ENCODE results near the gene MRGPRG.

MRGPRG gene

DNA sequence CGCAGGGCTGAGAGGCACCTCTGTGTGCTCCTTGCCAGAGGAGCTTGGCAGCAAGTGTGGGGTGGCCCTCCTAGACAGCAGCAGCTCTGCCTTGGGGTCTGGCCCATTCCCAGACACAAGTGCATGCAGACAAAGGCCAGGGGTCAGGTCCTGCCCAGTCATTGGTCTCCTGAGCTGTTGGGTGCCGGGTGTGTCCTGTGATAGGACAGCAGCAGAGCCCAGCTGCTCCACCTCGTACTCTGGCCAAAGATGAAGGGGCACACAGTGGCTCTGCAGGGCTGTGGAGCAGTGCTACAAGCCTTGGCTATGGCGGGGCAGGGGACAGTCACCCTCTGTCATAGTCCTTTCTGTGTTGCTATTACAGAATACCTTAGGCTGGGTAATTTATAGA is 36.2 kb downstream of the MRGPRG start:
- H3K27me3 ChIP-seq (ENCODE audit: insufficient read depth, low read depth), result no peaks in the 10 kb centered on the region; the same call in 1 of the 2 replicates
- H3K9ac ChIP-seq, result no peak overlapping the region
- H3K4me2 ChIP-seq, result no peak overlapping the region
- H3K27ac ChIP-seq, result no peak overlapping the region
- no peaks in the 10 kb centered on the region for H4K20me1 ChIP-seq (ENCODE audit: insufficient read depth)
- TF ChIP-seq, protein P1, sequence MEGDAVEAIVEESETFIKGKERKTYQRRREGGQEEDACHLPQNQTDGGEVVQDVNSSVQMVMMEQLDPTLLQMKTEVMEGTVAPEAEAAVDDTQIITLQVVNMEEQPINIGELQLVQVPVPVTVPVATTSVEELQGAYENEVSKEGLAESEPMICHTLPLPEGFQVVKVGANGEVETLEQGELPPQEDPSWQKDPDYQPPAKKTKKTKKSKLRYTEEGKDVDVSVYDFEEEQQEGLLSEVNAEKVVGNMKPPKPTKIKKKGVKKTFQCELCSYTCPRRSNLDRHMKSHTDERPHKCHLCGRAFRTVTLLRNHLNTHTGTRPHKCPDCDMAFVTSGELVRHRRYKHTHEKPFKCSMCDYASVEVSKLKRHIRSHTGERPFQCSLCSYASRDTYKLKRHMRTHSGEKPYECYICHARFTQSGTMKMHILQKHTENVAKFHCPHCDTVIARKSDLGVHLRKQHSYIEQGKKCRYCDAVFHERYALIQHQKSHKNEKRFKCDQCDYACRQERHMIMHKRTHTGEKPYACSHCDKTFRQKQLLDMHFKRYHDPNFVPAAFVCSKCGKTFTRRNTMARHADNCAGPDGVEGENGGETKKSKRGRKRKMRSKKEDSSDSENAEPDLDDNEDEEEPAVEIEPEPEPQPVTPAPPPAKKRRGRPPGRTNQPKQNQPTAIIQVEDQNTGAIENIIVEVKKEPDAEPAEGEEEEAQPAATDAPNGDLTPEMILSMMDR (conservative IDR thresholded peaks at IDR 0.05; ENCODE audit: low read depth, low read length), result no peak
- no peaks in the 10 kb centered on the region for H3K4me1 ChIP-seq (ENCODE audit: low read depth, poor library complexity, severe bottlenecking)
- H3K4me3 ChIP-seq (IDR thresholded peaks at IDR 0.05; ENCODE audit: insufficient read depth, low read depth, low read length), result no peak overlapping the region
- no peak overlapping the region for H2AFZ ChIP-seq (ENCODE audit: low read depth)
- no peaks in the 10 kb centered on the region for H3K79me2 ChIP-seq (ENCODE audit: insufficient read depth, low read depth)
- H3K36me3 ChIP-seq (ENCODE audit: insufficient read depth), result no peaks in the 10 kb centered on the region

- Histone ChIP-seq H3K27me3 (ENCODE audit: insufficient read depth, low read depth) (no peaks in the 10 kb centered on the region; the same call in 1 of the 2 replicates), H3K79me2 (ENCODE audit: insufficient read depth, low read depth) (no peaks in the 10 kb centered on the region), H3K27ac (no peak overlapping the region), H3K4me2 (no peak overlapping the region), H4K20me1 (ENCODE audit: insufficient read depth) (no peaks in the 10 kb centered on the region), H3K4me3 (IDR thresholded peaks at IDR 0.05; ENCODE audit: insufficient read depth, low read depth, low read length) (no peak overlapping the region), H3K4me1 (ENCODE audit: low read depth, poor library complexity, severe bottlenecking) (no peaks in the 10 kb centered on the region), H3K9ac (no peak overlapping the region), H3K36me3 (ENCODE audit: insufficient read depth) (no peaks in the 10 kb centered on the region), H2AFZ (ENCODE audit: low read depth) (no peak overlapping the region)
- TF ChIP-seq, protein P1 (conservative IDR thresholded peaks at IDR 0.05; ENCODE audit: low read depth, low read length), result no peak
These were observed 36.7 kb downstream of the MRGPRG start for GRCh38 chr11:3181725-3182461.

DNA sequence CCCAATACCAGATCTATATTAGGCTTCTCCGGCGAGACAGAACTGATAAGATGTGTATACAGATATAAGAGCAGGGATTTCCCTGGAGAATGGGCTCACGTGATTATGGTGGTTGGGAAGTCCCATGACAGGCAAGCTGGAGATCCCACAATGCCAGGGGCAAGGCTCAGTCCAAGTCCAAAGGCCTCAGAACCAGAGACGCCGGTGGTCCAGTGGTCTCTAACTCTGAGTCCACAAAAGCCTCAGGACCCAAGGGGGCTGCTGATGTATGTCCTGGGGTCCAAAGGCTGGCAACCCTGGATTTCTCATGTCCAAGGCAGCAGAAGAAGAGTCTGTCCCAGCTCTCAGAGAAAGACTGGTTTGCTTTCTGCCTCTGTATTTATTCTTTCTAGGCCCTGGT is 37.7 kb downstream of the MRGPRG start:
- TF ChIP-seq, protein P1 (conservative IDR thresholded peaks at IDR 0.05; ENCODE audit: low read depth, low read length), result no peak
- Histone ChIP-seq H3K9ac (no peak overlapping the region), H3K79me2 (ENCODE audit: insufficient read depth, low read depth) (no peaks in the 10 kb centered on the region), H3K27ac (no peak overlapping the region), H3K36me3 (ENCODE audit: insufficient read depth) (no peaks in the 10 kb centered on the region), H3K27me3 (ENCODE audit: insufficient read depth, low read depth) (no peaks in the 10 kb centered on the region; the same call in 1 of the 2 replicates), H2AFZ (ENCODE audit: low read depth) (no peak overlapping the region), H3K4me1 (ENCODE audit: low read depth, poor library complexity, severe bottlenecking) (no peaks in the 10 kb centered on the region), H3K4me3 (IDR thresholded peaks at IDR 0.05; ENCODE audit: insufficient read depth, low read depth, low read length) (no peak overlapping the region), H4K20me1 (ENCODE audit: insufficient read depth) (no peaks in the 10 kb centered on the region), H3K4me2 (no peak overlapping the region)

GRCh38 chr11:3178349-3178748 is 40.3 kb downstream of the MRGPRG start:
- Histone ChIP-seq H3K4me3 (IDR thresholded peaks at IDR 0.05; ENCODE audit: insufficient read depth, low read depth, low read length) (no peak overlapping the region), H3K27ac (no peak overlapping the region)

More at GRCh38 chr11:3178349-3178748, 40.3 kb downstream of the MRGPRG start:
- H2AFZ ChIP-seq (ENCODE audit: low read depth), result no peak overlapping the region
- no peaks in the 10 kb centered on the region for H4K20me1 ChIP-seq (ENCODE audit: insufficient read depth)
- no peaks in the 10 kb centered on the region for H3K4me1 ChIP-seq (ENCODE audit: low read depth, poor library complexity, severe bottlenecking)
- H3K4me2 ChIP-seq, result no peak overlapping the region
- H3K79me2 ChIP-seq (ENCODE audit: insufficient read depth, low read depth), result no peaks in the 10 kb centered on the region
- no peak overlapping the region for H3K9ac ChIP-seq
- H3K27me3 ChIP-seq (ENCODE audit: insufficient read depth, low read depth), result no peaks in the 10 kb centered on the region; the same call in 1 of the 2 replicates
- no peaks in the 10 kb centered on the region for H3K36me3 ChIP-seq (ENCODE audit: insufficient read depth)
- TF ChIP-seq, protein P1 (conservative IDR thresholded peaks at IDR 0.05; ENCODE audit: low read depth, low read length), result no peak

Data from KMS-11 (cell line).